G401 (cell line): Measurements from ENCODE around the gene RSPRY1. TPM values are rescaled to one million over a fixed set of nuclear protein-coding genes. Genes with fewer than 3 reads are reported as not detected.
"Not testable (repeated sequence)": the region's sequence is repeated elsewhere in the genome, so short reads cannot be mapped to it uniquely, and the experiment has no call there.

ENCODE experiments used
- DNase-seq: peaks from one replicate; pipeline ENCODE4 v3.0.0-alpha.2; 2015; ENCODE audit warnings: low spot score
- in situ Hi-C: cut with HindIII; loops from 2 replicates; pipeline ENCODE4 v1.10.0; 2016; ENCODE audit warnings: low sequenced_read_pairs, mixed read lengths
- total RNA-seq: library from RNA; depleted of rRNA; stranded (reverse); fragments of >200 nt; shearing (Covaris generic); gene quantifications from 2 replicates; pipeline ENCODE4 v1.2.3, GENCODE V29; 2014

RSPRY1 gene
- total RNA-seq, 1 experiment from 2014 or later: 36.2 TPM

- in situ Hi-C loops: no loop called here
- DNase-seq: no peak
These were observed 2.0 kb upstream of the RSPRY1 start for GRCh38 chr16:57184113-57184512.

GRCh38 chr16:57184887-57185445 lies 1.2 kb upstream of the RSPRY1 start:
- DNase-seq: no peak
- in situ Hi-C loops: no loop called here

DNA sequence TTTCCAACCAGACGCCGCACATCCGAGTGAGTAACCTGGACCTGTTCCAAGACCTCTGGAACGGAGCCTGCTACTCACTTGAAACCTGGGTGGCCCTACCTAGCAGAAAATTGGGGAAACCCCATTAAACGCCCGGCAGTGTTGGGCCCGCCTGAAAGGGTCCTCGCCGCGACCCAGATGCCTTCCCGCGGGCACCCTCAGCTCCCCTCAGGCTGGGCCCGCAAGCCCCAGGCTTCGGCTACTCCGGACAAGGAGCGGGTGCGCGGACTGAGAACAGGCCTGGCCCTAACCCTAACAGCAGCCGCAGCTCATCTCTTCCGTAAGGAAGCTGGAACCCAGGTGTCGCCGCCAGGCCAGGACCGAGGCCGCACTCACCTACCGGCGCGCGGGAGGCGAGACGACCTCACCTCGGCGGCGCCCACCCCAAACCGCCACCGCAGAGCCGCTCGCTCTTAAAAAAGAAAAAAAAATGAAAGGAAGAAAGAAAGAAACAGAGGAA lies 634 bp upstream of the RSPRY1 start:
- in situ Hi-C loops: no loop called here
- DNase-seq: peak; percentile 52

DNA sequence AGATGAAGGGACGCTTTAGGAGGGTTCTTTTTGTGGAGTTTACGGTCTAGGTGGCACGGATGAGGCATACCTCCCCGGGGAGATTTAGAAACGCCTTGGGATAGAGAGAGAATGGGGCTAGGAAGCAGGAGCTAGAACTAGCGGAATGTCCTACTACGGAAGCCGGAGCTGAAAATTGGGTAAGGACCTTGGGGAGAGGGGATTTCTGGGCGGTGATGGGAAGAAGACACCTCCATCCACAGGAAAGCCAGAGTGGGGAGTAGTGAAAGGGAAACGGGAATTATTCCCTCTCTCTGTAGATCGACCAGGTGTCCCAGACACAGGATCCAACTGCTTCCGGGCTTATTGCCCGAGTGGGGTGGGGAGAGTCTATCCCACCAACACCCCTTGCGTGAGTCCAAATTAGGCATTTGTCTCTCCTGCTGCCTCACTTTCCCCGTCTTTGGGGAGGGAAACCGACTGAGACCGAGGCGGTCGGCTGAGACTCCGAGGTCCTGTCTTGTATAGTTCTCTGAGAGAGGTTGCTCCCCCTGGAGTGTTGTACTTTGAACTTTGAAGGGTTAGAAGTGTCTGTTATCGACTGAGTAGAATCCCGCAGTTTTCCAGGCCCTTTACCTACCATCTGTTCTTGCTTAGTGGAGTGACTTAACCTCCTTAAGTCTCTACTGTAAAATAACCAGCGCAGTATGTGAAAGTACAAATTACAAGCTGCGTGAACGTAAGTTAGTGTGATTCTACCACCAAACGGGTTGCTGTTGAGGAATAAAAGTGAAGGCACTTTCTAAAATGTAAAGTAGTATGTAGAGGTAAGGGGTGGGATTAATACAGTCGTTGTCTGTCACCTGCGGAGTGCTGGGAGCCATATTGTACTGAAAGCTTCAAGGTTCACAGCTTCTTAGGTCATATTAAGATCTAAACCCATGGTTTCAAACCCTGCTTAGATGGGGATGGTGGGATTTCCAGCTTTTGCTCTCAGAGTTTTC lies 1.0 kb downstream of the RSPRY1 start:
- in situ Hi-C loops: no loop called here
- DNase-seq: peak; percentile 29

GRCh38 chr16:57187902-57188710 lies 2.0 kb downstream of the RSPRY1 start:
- DNase-seq, in situ Hi-C loops: not testable (repeated sequence)

DNA sequence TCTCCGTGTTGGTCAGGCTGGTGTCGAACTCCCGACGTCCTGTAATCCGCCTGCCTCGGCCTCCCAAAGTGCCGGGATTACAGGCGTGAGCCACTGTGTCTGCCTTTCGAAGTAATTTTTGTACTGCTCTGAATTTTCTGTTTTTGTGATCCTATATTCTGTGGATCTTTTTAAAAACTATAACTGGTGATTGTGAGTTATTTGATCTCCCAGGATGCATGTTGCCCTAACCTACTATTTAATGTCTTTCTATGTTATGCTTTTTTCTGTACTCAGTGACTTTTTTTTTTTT lies 2.5 kb downstream of the RSPRY1 start:
- DNase-seq: no peak
- in situ Hi-C loops: no loop called here

GRCh38 chr16:57189527-57189926 lies 3.4 kb downstream of the RSPRY1 start:
- DNase-seq, in situ Hi-C loops: not testable (repeated sequence)

DNA sequence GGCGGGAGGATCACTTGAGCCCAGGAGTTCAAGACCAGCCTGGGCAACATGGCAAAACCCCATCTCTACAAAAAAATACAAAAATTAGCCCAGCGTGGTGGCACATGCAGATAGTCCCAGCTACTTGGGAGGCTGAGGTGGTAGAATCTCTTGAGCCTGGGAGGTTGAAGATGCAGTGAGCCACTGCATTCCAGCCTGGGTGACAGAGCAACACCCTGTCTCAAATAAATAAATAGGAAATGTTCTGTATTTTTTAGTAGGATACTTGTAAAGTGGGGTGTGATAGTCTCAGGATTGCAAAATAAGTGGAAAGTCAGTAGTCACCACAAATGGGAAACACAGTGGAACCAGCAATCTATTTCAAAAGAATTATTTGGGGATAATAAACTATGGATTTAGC lies 4.0 kb downstream of the RSPRY1 start:
- DNase-seq: no peak
- in situ Hi-C loops: no loop called here

DNA sequence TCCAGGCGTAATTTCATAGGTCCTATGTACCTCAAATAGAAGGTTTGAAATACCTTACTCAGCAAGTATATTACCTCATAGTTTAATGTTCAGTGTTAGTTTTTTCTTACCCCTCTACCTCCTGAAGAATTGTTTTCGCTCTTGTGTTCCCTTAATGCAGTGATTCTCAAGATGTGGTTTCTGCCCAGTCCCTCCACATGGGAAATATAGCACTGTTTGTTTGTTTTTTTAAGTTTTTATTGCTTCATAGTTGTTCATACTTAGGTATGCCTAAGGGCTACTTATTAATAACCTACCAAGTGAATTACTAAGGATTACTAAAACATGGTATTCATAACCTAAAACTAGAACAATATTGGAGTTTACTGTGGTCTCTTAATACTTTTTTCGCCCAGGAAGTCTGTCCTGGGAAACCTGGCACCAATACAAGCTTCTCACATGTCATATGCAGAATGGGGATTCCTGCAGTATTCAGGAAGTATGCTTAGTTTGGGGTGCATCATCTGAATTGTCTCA lies 5.0 kb downstream of the RSPRY1 start:
- no peak for DNase-seq
- in situ Hi-C loops: no loop called here

DNA sequence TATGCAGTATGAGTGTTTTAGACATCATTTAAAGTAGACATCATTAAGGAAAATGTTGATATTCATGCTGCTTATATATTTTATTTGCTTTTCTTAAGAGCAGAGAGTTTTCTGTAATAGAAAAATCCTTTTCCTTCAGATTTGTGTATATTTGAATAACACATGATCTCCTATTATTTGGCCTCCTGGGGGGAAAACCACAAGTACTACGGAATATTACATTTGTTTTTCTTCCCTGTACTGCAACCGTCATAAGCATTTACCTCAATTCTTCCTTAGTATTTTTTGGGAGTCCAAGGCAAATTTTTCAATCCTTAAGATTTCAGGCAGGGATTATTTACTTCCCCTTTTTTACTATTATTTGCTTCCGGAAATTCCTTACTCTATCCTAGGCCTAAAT lies 6.0 kb downstream of the RSPRY1 start:
- in situ Hi-C loops: no loop called here
- DNase-seq: no peak

- no peak for DNase-seq
- in situ Hi-C loops: no loop called here
These were observed 6.8 kb downstream of the RSPRY1 start for GRCh38 chr16:57192720-57193486.

DNA sequence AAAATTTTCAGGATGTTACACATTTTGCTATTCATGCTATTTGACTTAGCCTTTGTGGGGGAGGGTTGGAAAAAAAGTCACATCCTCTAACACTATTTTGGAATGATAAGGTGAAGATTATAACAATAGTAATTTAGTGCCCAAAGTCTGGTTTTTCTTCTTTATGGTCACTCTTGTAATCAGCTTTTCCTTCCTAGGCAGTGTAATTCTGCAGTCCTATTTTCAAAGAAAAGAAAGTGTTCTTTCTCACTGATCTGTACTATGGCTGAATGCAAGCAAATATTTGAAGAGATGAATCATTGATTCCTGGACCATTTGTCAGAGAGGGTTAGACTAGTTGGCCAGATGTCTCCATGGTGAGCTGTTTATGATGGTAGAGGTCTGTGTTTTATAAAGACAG lies 8.4 kb downstream of the RSPRY1 start:
- DNase-seq: no peak
- in situ Hi-C loops: no loop called here

DNA sequence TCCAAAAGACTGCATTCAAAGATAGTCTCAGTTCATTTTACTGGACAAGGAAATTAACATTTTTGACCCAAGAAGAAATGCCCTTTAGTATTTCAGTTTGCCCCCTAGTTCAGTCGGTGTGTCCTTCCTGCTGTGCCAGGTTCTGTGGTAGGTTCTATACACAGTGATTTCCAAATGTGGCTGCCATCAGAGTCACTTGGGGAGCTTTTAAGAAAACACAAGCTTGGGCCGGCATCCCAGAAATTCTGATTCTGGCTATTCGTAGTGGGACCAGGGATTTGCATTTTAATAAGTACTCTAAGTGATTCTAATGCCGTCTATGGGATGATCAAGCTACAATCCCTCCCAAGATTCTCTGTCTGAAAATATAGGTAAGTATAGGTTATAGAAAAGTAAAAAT lies 10.2 kb downstream of the RSPRY1 start:
- DNase-seq: peak; percentile 19
- in situ Hi-C loops: no loop called here

GRCh38 chr16:57196753-57197152 lies 10.6 kb downstream of the RSPRY1 start:
- in situ Hi-C loops: no loop called here
- DNase-seq: no peak

DNA sequence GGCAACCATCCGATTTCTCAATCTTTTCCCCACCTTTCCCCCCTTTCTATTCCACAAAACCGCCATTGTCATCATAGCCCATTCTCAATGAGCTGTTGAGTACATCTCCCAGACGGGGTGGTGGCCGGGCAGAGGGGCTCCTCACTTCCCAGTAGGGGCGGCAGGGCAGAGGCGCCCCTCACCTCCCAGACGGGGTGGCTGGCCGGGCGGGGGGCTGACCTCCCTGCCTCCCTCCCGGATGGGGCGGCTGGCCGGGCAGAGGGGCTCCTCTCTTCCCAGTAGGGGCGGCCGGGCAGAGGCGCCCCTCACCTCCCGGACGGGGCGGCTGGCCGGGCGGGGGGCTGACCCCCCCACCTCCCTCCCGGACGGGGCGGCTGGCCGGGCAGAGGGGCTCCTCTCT lies 14.2 kb downstream of the RSPRY1 start:
- DNase-seq, in situ Hi-C loops: not testable (repeated sequence)

GRCh38 chr16:57200926-57201325 lies 14.8 kb downstream of the RSPRY1 start:
- in situ Hi-C loops, DNase-seq: not testable (repeated sequence)

GRCh38 chr16:57202095-57202886 lies 16.2 kb downstream of the RSPRY1 start:
- in situ Hi-C loops: no loop called here
- DNase-seq: no peak

- DNase-seq: no peak
- in situ Hi-C loops: no loop called here
These were observed 17.3 kb downstream of the RSPRY1 start for GRCh38 chr16:57203451-57203850.
